Right atrium auricular region (tissue), 2 donors: ENCODE measurements around the gene SLX4. TPM values are rescaled to one million over a fixed set of nuclear protein-coding genes. Genes with fewer than 3 reads are reported as not detected.

Experiments
- DNase-seq: peaks from one replicate; pipeline ENCODE4 v3.0.0-alpha.2; 2019; ENCODE audit warnings: low spot score
- H3K27ac ChIP-seq, 2 donors: fragments of 200-600 bp; sonication (generic); 1 replicate in 1 of 2; 2 replicates in 1 of 2; pipeline ENCODE4 v1.5.1; 2016 to 2019
- H3K27me3 ChIP-seq, 2 donors: fragments of 200-600 bp; sonication (generic); one replicate each; pipeline versions ENCODE4 v1.5.1 to v1.6.0; 2017 to 2019
- H3K36me3 ChIP-seq: fragments of 200-600 bp; sonication (generic); one replicate; pipeline ENCODE4 v1.5.1; 2016
- H3K4me1 ChIP-seq, 2 donors: fragments of 200-600 bp; sonication (generic); one replicate each; pipeline versions ENCODE4 v1.5.1 to v1.6.0; 2017 to 2019
- H3K4me3 ChIP-seq, 2 donors: fragments of 200-600 bp; sonication (generic); 1 replicate in 1 of 2; 2 replicates in 1 of 2; pipeline ENCODE4 v1.5.1; 2017 to 2019; ENCODE audit warnings: mild to moderate bottlenecking in 1 of 2, moderate library complexity in 1 of 2
- H3K9me3 ChIP-seq, 2 donors: fragments of 200-600 bp; sonication (generic); one replicate each; pipeline ENCODE4 v1.5.1; 2019
- CTCF ChIP-seq, 2 donors: fragments of 200-600 bp; sonication (generic); IDR thresholded peaks; one replicate each; pipeline ENCODE4 v1.5.1; 2019; ENCODE audit warnings: antibody characterized with exemption in 2 of 2
- total RNA-seq, 2 donors: library from RNA; depleted of rRNA; stranded (reverse); fragments of >200 nt; gene quantifications; one replicate each; pipeline ENCODE4 v1.1.0, GENCODE V29; 2016

SLX4 gene
- total RNA-seq, 2 donors from 2014 or later: 1.9 to 2.4 TPM

DNA sequence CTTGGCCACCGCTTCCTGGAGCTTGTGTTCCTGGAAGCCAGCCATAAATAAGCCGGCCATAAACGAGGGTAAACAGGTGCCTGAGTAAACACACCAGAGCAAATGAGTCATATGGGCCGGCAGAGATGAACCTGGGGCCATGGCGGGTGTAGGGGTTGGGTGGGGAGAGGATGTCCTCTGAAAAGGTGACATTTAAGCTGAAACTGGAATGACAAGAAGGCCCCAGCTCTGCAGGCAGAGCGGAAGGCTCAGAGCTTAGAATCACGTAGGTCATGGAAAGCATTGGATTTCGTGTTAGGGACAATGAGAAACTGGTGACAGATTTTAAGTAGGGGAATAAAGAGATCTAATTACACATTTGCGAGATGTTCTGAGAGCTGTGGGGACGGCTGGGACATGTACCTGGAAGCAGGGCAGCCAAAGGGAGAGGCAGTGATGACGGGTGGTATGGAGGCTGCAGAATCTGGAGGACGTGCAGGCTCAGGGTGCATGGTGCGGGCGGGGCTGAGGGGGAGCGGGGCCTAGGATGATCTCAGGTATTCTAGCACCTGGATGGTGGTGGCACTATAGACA lies 35.0 kb upstream of the SLX4 start:
- DNase-seq: no peak
- H3K36me3 ChIP-seq: no peaks in the 10 kb centered on the region
- no peaks in the 10 kb centered on the region for H3K9me3 ChIP-seq
- no peak for TF ChIP-seq CTCF (IDR thresholded peaks at IDR 0.05)
- no peak overlapping the region for H3K27ac ChIP-seq
- H3K4me1 ChIP-seq: peaks cover 0 to 10% of the 10 kb centered on the region in 2 donors
- no peak overlapping the region for H3K4me3 ChIP-seq
- no peaks in the 10 kb centered on the region for H3K27me3 ChIP-seq

GRCh38 chr16:3645504-3646347 lies 34.3 kb upstream of the SLX4 start:
- Histone ChIP-seq H3K9me3 (no peaks in the 10 kb centered on the region), H3K36me3 (peaks cover under 1% of the 10 kb centered on the region), H3K4me1 (peaks cover 0 to 10% of the 10 kb centered on the region in 2 donors), H3K27me3 (no peaks in the 10 kb centered on the region), H3K4me3 (no peak overlapping the region), H3K27ac (no peak overlapping the region)
- no peak for DNase-seq
- TF ChIP-seq CTCF (IDR thresholded peaks at IDR 0.05): no peak

DNA sequence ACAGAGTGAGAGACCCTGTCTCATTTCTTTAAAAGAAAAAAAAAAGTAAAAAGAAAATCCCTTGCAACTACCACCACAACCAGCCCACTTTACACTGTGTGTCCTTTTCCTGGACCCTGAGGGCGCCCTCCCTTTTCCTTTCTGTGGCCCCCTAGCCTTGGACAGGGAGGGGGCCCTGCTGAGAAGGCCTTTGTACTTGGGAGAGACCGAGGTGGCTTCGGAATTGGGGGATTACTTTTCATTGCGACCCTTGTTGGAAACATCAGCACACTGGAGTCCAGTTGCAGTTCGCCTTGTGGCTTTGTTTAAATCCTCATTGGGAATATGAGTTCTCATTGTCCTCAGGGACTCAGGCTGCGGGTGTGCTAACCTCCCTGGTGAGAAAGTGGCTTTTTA lies 33.7 kb upstream of the SLX4 start:
- DNase-seq: no peak
- Histone ChIP-seq H3K27me3 (no peaks in the 10 kb centered on the region), H3K4me3 (no peak overlapping the region), H3K36me3 (peaks cover 6% of the 10 kb centered on the region), H3K4me1 (peaks cover 0 to 10% of the 10 kb centered on the region in 2 donors), H3K9me3 (no peaks in the 10 kb centered on the region), H3K27ac (no peak overlapping the region)
- TF ChIP-seq CTCF (IDR thresholded peaks at IDR 0.05): no peak

GRCh38 chr16:3643095-3643730 lies 31.8 kb upstream of the SLX4 start:
- Histone ChIP-seq H3K27ac (no peak overlapping the region), H3K4me1 (peaks cover 0 to 10% of the 10 kb centered on the region in 2 donors), H3K36me3 (peaks cover 6% of the 10 kb centered on the region), H3K27me3 (no peaks in the 10 kb centered on the region), H3K4me3 (no peak overlapping the region), H3K9me3 (no peaks in the 10 kb centered on the region)
- no peak for DNase-seq
- no peak for TF ChIP-seq CTCF (IDR thresholded peaks at IDR 0.05)

- Histone ChIP-seq H3K4me3 (no peak overlapping the region), H3K36me3 (peaks cover 6% of the 10 kb centered on the region), H3K27ac (no peak overlapping the region), H3K9me3 (no peaks in the 10 kb centered on the region), H3K27me3 (no peaks in the 10 kb centered on the region), H3K4me1 (peaks cover 0 to 12% of the 10 kb centered on the region in 2 donors)
- TF ChIP-seq CTCF (IDR thresholded peaks at IDR 0.05): no peak
- no peak for DNase-seq
These were observed 31.1 kb upstream of the SLX4 start for GRCh38 chr16:3642397-3643094.
